ACC112 (cell line): Measurements from ENCODE around the gene KANSL3.

Experiments used
- H2AFZ ChIP-seq: fragments of 200-600 bp; sonication (generic); one replicate; pipeline ENCODE4 v1.6.0; 2017; ENCODE audit warnings: antibody characterized with exemption, low read length; ENCODE audit not compliant: unreplicated experiment
- H3K27ac ChIP-seq: fragments of 200-600 bp; sonication (generic); 2 replicates; pipeline ENCODE4 v1.5.1; 2014; ENCODE audit warnings: low read depth, mild to moderate bottlenecking, antibody characterized with exemption, low read length, moderate library complexity
- H3K27me3 ChIP-seq: fragments of 200-600 bp; sonication (generic); 2 replicates; pipeline ENCODE4 v1.6.1; 2014; ENCODE audit warnings: mild to moderate bottlenecking, antibody characterized with exemption, low read length, moderate library complexity, mixed read lengths; ENCODE audit not compliant: insufficient read depth
- H3K36me3 ChIP-seq: fragments of 200-600 bp; sonication (generic); 2 replicates; pipeline ENCODE4 v1.6.1; 2016; ENCODE audit warnings: mild to moderate bottlenecking, antibody characterized with exemption, low read length, moderate library complexity, mixed read lengths; ENCODE audit not compliant: insufficient read depth
- H3K4me1 ChIP-seq: fragments of 200-600 bp; sonication (generic); one replicate; pipeline ENCODE4 v1.6.1; 2016; ENCODE audit warnings: low read length, mixed read lengths; ENCODE audit not compliant: insufficient read depth, unreplicated experiment, control insufficient read depth
- H3K4me3 ChIP-seq: fragments of 200-600 bp; sonication (generic); 2 replicates; pipeline ENCODE4 v1.5.1; 2014; ENCODE audit warnings: mild to moderate bottlenecking, low read depth, low read length
- H3K79me2 ChIP-seq: fragments of 200-600 bp; sonication (generic); one replicate; pipeline ENCODE4 v1.6.0; 2016; ENCODE audit warnings: low read length; ENCODE audit not compliant: control insufficient read depth, unreplicated experiment, insufficient read depth

Gene KANSL3

GRCh38 chr2:96602330-96602823, 35.7 kb downstream of the KANSL3 start:
- H3K27ac ChIP-seq = no peak overlapping the region
- H3K79me2 ChIP-seq = no peaks in the 10 kb centered on the region
- no peak overlapping the region for H2AFZ ChIP-seq
- peaks cover 46% of the 10 kb centered on the region; the same call in 1 of the 2 replicates for H3K36me3 ChIP-seq
- no peak overlapping the region for H3K4me3 ChIP-seq
- peaks cover 8% of the 10 kb centered on the region for H3K4me1 ChIP-seq
- H3K27me3 ChIP-seq = no peaks in the 10 kb centered on the region

GRCh38 chr2:96601382-96602292, 36.5 kb downstream of the KANSL3 start:
- Histone ChIP-seq H3K79me2 (no peaks in the 10 kb centered on the region), H3K4me1 (peaks cover 8% of the 10 kb centered on the region), H3K4me3 (no peak overlapping the region), H2AFZ (no peak overlapping the region), H3K36me3 (peaks cover 45% of the 10 kb centered on the region; the same call in 1 of the 2 replicates), H3K27ac (no peak overlapping the region), H3K27me3 (no peaks in the 10 kb centered on the region)

GRCh38 chr2:96599941-96600340, 38.2 kb downstream of the KANSL3 start:
- Histone ChIP-seq H3K4me3 (no peak overlapping the region), H3K27ac (no peak overlapping the region), H3K79me2 (no peaks in the 10 kb centered on the region), H3K4me1 (no peaks in the 10 kb centered on the region), H3K27me3 (no peaks in the 10 kb centered on the region), H2AFZ (no peak overlapping the region), H3K36me3 (peaks cover 40% of the 10 kb centered on the region; the same call in 1 of the 2 replicates)

GRCh38 chr2:96596596-96596995, 41.5 kb downstream of the KANSL3 start:
- Histone ChIP-seq H3K36me3 (peaks cover 50% of the 10 kb centered on the region), H3K79me2 (no peaks in the 10 kb centered on the region), H2AFZ (no peak overlapping the region), H3K27me3 (no peaks in the 10 kb centered on the region), H3K4me1 (no peaks in the 10 kb centered on the region), H3K4me3 (no peak overlapping the region), H3K27ac (no peak overlapping the region)

- Histone ChIP-seq H3K4me1 (no peaks in the 10 kb centered on the region), H3K27me3 (no peaks in the 10 kb centered on the region), H3K27ac (no peak overlapping the region), H3K36me3 (peaks cover 50% of the 10 kb centered on the region), H3K79me2 (no peaks in the 10 kb centered on the region), H3K4me3 (no peak overlapping the region), H2AFZ (no peak overlapping the region)
Measured at GRCh38 chr2:96594691-96595152, 43.4 kb downstream of the KANSL3 start.

- Histone ChIP-seq H3K4me1 (no peaks in the 10 kb centered on the region), H3K36me3 (peaks cover 50% of the 10 kb centered on the region), H3K27me3 (no peaks in the 10 kb centered on the region), H2AFZ (no peak overlapping the region), H3K27ac (no peak overlapping the region), H3K79me2 (no peaks in the 10 kb centered on the region), H3K4me3 (no peak overlapping the region)
Measured at GRCh38 chr2:96594282-96594681, 43.8 kb downstream of the KANSL3 start.

GRCh38 chr2:96591494-96591893, 46.6 kb downstream of the KANSL3 start:
- no peaks in the 10 kb centered on the region for H3K79me2 ChIP-seq
- H2AFZ ChIP-seq = no peak overlapping the region
- H3K27ac ChIP-seq = no peak overlapping the region
- no peaks in the 10 kb centered on the region for H3K4me1 ChIP-seq
- H3K36me3 ChIP-seq = peaks cover 31% of the 10 kb centered on the region
- no peaks in the 10 kb centered on the region for H3K27me3 ChIP-seq
- no peak overlapping the region for H3K4me3 ChIP-seq

GRCh38 chr2:96591054-96591453, 47.1 kb downstream of the KANSL3 start:
- H3K4me1 ChIP-seq = no peaks in the 10 kb centered on the region
- no peak overlapping the region for H3K27ac ChIP-seq
- no peaks in the 10 kb centered on the region for H3K79me2 ChIP-seq
- no peak overlapping the region for H2AFZ ChIP-seq
- H3K4me3 ChIP-seq = no peak overlapping the region
- H3K36me3 ChIP-seq = peaks cover 27% of the 10 kb centered on the region
- no peaks in the 10 kb centered on the region for H3K27me3 ChIP-seq

GRCh38 chr2:96587843-96588242, 50.3 kb downstream of the KANSL3 start:
- no peak overlapping the region for H3K4me3 ChIP-seq
- no peak overlapping the region for H2AFZ ChIP-seq
- H3K27me3 ChIP-seq = no peaks in the 10 kb centered on the region
- no peaks in the 10 kb centered on the region for H3K4me1 ChIP-seq
- peaks cover under 1% of the 10 kb centered on the region; the same call in 1 of the 2 replicates for H3K36me3 ChIP-seq
- no peaks in the 10 kb centered on the region for H3K79me2 ChIP-seq
- no peak overlapping the region for H3K27ac ChIP-seq

- Histone ChIP-seq H2AFZ (no peak overlapping the region), H3K79me2 (no peaks in the 10 kb centered on the region), H3K36me3 (no peaks in the 10 kb centered on the region), H3K27me3 (no peaks in the 10 kb centered on the region), H3K4me3 (no peak overlapping the region), H3K27ac (no peak overlapping the region), H3K4me1 (no peaks in the 10 kb centered on the region)
Measured at GRCh38 chr2:96584017-96584416, 54.1 kb downstream of the KANSL3 start.

GRCh38 chr2:96580771-96581170, 57.3 kb downstream of the KANSL3 start:
- no peaks in the 10 kb centered on the region for H3K36me3 ChIP-seq
- no peaks in the 10 kb centered on the region for H3K4me1 ChIP-seq
- H2AFZ ChIP-seq = no peak overlapping the region
- H3K27ac ChIP-seq = no peak overlapping the region
- no peak overlapping the region for H3K4me3 ChIP-seq
- H3K79me2 ChIP-seq = no peaks in the 10 kb centered on the region
- H3K27me3 ChIP-seq = no peaks in the 10 kb centered on the region
